Measurements from ENCODE around the gene MAFG. TPM values are rescaled to one million over a fixed set of nuclear protein-coding genes. Genes with fewer than 3 reads are reported as not detected.
A peak's percentile ranks its signal among the peaks of the same experiment; 100 is the strongest.

MAFG gene
- total and polyA plus RNA-seq, 9 of the 15 experiments (the other 6 are each of a cell fraction or from before 2014, with no cell fraction given) = 1.1 to 58.1 (median 24.9) TPM

DNA sequence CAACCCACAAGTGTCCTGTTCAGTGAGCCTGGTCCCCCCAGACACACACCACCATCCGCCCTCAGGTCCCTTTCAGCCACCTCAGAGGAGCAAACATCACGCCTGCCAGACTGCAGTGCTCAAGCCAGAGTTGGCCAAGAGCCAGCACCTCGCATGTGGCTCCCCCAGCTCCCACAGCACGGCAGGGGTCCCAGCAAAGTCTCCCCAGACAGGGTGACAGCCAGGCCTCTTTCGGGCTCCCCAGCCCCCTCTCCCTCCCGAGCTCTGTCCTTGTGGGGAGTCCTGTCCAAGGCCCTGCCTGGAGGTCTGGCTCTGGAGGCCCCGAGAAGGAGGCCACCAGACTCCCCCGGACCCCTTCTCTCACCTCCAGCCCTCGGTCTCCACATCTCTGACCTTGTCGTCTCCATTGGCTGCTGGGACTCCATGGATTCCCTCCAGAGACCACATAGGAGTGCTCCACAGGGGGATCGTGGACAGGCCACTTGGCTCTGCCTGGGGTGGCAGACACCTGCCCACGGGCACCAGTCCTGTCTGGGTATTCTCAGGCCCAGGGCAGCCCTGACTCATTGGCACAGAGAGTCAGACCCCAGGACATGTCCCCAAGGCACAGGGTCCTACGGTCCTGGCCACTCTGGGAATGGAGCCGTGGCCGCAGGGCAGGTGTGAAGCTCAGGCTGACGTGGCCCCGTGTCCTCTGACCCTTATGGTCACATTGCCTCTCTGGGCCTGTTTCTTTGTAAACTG lies 21.3 kb upstream of the MAFG start:
- Histone ChIP-seq H3K9ac (ENCODE audit: insufficient read depth in 1 of 2, low read depth in 2 of 2, low read length in 2 of 2) (peak overlapping the region in 1 of 2 experiments; percentile 83; a peak in 2 of 4 replicates), H3K9me1 (ENCODE audit: control insufficient read depth, insufficient read depth, low read length) (no peaks in the 10 kb centered on the region), H2AFZ (ENCODE audit: low read depth, low read length) (no peak overlapping the region), H3K27ac (ENCODE audit: extremely low read depth, low read depth, low read length) (no peak overlapping the region), H3K27me3 (ENCODE audit: control insufficient read depth in 2 of 2, insufficient read depth in 2 of 2, low read length in 2 of 2) (no peaks in the 10 kb centered on the region), H4K20me1 (replicated peaks; ENCODE audit: control insufficient read depth, insufficient read depth, low read length) (no peaks in the 10 kb centered on the region), H3K4me2 (ENCODE audit: insufficient read depth, low read length) (no peak overlapping the region), H3K36me3 (ENCODE audit: control insufficient read depth, insufficient read depth, low read length) (peaks cover 1% of the 10 kb centered on the region; the same call in 1 of the 3 replicates), H3K4me3 (no peak overlapping the region), H3K4me1 (replicated peaks in 1 of 2; ENCODE audit: control insufficient read depth in 2 of 2, insufficient read depth in 2 of 2, low read length in 2 of 2) (peaks cover 0 to 26% of the 10 kb centered on the region in 2 experiments; a peak in 3 of 5 replicates), H3K79me2 (ENCODE audit: control insufficient read depth, insufficient read depth, low read length) (no peaks in the 10 kb centered on the region), H3K9me3 (replicated peaks; ENCODE audit: control insufficient read depth, insufficient read depth, low read depth, low read length) (no peaks in the 10 kb centered on the region; the same call in 1 of the 2 replicates)
- ATAC-seq (no peak; the same call in 2 of the 3 replicates), DNase-seq (ENCODE audit: extremely low read depth in 1 of 4, low spot score in 3 of 4) (no peak), FAIRE-seq (no peak)
- intact Hi-C loops (cut with micrococcal nuclease) (no loop called here), in situ Hi-C loops (cut with MboI) (no loop called here)
- POLR2A ChIA-PET = interaction anchor here (1.0 to 2.2 kb wide), 4 partner anchors 11 to 71 kb away, joined by 3 to 7 read pairs (median 4); no protein-coding TSS in a partner anchor
- TF ChIP-seq SRSF1 (IDR thresholded peaks at IDR 0.05; ENCODE audit: low read depth, low read length) (no peak), NFIC (IDR thresholded peaks at IDR 0.05) (peak; percentile 95)
- 60% methylated on average over 14 of the region's 17 CpGs for WGBS (ENCODE audit: insufficient coverage, low coverage, missing lambda C conversion rate)
- CTCF ChIA-PET (ENCODE audit: low intra/inter-chr PET ratio) = interaction anchor here (0.7 kb wide), 1 partner anchor 220 kb away, joined by 3 read pairs; no protein-coding TSS in a partner anchor
- no TSS peak for BruUV-seq (replicated peaks)

DNA sequence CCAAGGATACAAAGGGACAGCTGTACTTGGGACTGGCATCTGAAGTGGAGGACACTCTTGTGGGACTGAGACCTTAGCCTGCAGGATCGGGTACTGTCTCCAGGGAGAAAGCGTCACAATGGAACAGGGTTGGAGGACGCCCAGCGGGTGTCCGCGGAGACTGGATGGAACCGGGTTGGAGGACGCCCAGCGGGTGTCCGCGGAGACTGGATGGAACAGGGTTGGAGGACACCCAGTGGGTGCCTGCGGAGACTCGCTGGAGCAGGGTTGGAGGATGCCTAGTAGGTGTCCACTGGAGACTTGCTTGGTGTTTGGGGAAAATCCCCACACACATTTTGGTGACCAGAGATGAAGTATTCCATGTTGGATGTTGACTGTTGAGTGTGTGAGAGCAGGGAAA lies 19.7 kb upstream of the MAFG start, which contains the start of gene MYADML2:
Gene MYADML2 (minus strand): TSS at position 45 of the 400 bp plus-strand sequence. CDS start 5,492 bp downstream, outside the sequence.
- ATAC-seq = no peak
- no TSS peak for BruUV-seq (replicated peaks)
- H2AFZ ChIP-seq (ENCODE audit: low read depth, low read length) = no peak within 1 kb of the TSS
- in situ Hi-C loops (cut with MboI) (no loop called here), intact Hi-C loops (cut with micrococcal nuclease) (no loop called here)
- H3K79me2 ChIP-seq (ENCODE audit: control insufficient read depth, insufficient read depth, low read length) = no peaks in the 10 kb centered on the region
- H3K36me3 ChIP-seq (ENCODE audit: control insufficient read depth, insufficient read depth, low read length) = no peaks in the 10 kb centered on the region
- H3K4me3 ChIP-seq = no peak within 1 kb of the TSS
- FAIRE-seq = peak; percentile 32
- CTCF ChIA-PET (ENCODE audit: low intra/inter-chr PET ratio) = no interaction called here
- H4K20me1 ChIP-seq (replicated peaks; ENCODE audit: control insufficient read depth, insufficient read depth, low read length) = no peaks in the 10 kb centered on the region
- H3K27ac ChIP-seq (ENCODE audit: extremely low read depth, low read depth, low read length) = no peak within 1 kb of the TSS
- DNase-seq (ENCODE audit: extremely low read depth in 1 of 4, low spot score in 3 of 4) = peak in 1 of 4 experiments; percentile 2
- POLR2A ChIA-PET = interaction anchor here (1.7 to 2.2 kb wide), 2 partner anchors 9 to 13 kb away, joined by 4 to 7 read pairs; no protein-coding TSS in a partner anchor
- H3K4me1 ChIP-seq (replicated peaks in 1 of 2; ENCODE audit: control insufficient read depth in 2 of 2, insufficient read depth in 2 of 2, low read length in 2 of 2) = peaks cover 0 to 18% of the 10 kb centered on the region in 2 experiments; a peak in 3 of 5 replicates
- TF ChIP-seq, protein P1, sequence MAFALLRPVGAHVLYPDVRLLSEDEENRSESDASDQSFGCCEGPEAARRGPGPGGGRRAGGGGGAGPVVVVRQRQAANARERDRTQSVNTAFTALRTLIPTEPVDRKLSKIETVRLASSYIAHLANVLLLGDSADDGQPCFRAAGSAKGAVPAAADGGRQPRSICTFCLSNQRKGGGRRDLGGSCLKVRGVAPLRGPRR (CRISPR knock-in tag; IDR thresholded peaks at IDR 0.05) = no peak
- no peak for TF ChIP-seq MEIS2 (IDR thresholded peaks at IDR 0.05; ENCODE audit: partially characterized antibody)
- TF ChIP-seq SOX6 (IDR thresholded peaks at IDR 0.05) = no peak
- TF ChIP-seq ZNF436 (CRISPR knock-in tag; IDR thresholded peaks at IDR 0.05) = no peak
- TF ChIP-seq ERF (CRISPR knock-in tag; IDR thresholded peaks at IDR 0.05) = no peak
- no peaks in the 10 kb centered on the region; the same call in 1 of the 2 replicates for H3K9me3 ChIP-seq (replicated peaks; ENCODE audit: control insufficient read depth, insufficient read depth, low read depth, low read length)
- H3K9me1 ChIP-seq (ENCODE audit: control insufficient read depth, insufficient read depth, low read length) = no peaks in the 10 kb centered on the region
- H3K9ac ChIP-seq (ENCODE audit: insufficient read depth in 1 of 2, low read depth in 2 of 2, low read length in 2 of 2) = peak within 1 kb of the TSS in 1 of 2 experiments; percentile 52; a peak in 1 of 4 replicates
- 62% methylated on average over 13 of the region's 13 CpGs for WGBS (ENCODE audit: insufficient coverage, low coverage, missing lambda C conversion rate)
- no peak within 1 kb of the TSS for H3K4me2 ChIP-seq (ENCODE audit: insufficient read depth, low read length)
- no peaks in the 10 kb centered on the region for H3K27me3 ChIP-seq (ENCODE audit: control insufficient read depth in 2 of 2, insufficient read depth in 2 of 2, low read length in 2 of 2)
